ENCODE measurements around the gene RBM14. TPM values are rescaled to one million over a fixed set of nuclear protein-coding genes. Genes with fewer than 3 reads are reported as not detected.

The RBM14 gene, protein sequence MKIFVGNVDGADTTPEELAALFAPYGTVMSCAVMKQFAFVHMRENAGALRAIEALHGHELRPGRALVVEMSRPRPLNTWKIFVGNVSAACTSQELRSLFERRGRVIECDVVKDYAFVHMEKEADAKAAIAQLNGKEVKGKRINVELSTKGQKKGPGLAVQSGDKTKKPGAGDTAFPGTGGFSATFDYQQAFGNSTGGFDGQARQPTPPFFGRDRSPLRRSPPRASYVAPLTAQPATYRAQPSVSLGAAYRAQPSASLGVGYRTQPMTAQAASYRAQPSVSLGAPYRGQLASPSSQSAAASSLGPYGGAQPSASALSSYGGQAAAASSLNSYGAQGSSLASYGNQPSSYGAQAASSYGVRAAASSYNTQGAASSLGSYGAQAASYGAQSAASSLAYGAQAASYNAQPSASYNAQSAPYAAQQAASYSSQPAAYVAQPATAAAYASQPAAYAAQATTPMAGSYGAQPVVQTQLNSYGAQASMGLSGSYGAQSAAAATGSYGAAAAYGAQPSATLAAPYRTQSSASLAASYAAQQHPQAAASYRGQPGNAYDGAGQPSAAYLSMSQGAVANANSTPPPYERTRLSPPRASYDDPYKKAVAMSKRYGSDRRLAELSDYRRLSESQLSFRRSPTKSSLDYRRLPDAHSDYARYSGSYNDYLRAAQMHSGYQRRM
- total RNA-seq (2022; extraction: Qiagen RNA extraction), result 60.9 to 82.1 TPM (median 70.9 TPM) in 5 replicates

DNA sequence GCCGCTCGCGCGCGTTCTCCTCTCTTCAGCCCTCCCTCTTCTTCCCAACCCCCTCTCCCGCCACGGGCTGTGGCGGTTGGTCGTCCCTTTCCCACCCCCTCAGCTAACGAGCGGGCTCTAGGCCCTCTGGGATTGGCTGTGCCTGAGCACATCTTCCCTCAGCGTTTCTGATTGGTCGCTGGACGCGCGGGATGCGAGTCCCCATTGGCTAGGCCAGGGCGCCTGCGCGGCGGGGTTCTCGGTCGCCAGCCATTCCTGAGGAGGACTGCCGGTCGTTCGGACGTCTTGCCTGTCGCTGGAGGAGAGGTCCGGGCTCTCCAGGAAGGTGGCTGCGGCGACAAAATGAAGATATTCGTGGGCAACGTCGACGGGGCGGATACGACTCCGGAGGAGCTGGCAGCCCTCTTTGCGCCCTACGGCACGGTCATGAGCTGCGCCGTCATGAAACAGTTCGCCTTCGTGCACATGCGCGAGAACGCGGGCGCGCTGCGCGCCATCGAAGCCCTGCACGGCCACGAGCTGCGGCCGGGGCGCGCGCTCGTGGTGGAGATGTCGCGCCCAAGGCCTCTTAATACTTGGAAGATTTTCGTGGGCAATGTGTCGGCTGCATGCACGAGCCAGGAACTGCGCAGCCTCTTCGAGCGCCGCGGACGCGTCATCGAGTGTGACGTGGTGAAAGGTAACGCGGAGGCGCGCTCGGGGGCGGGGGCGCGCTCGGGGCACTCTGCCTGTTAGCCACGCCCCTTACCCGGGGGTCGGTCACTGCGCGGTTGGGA is at the start of gene RBM14:
TSS of gene RBM14 (plus strand) at position 252 of the 776 bp plus-strand sequence. CDS start at position 343, 91 bp downstream.

GRCh38 chr11:66568124-66568916 is 48.1 kb upstream of the RBM14 start, which contains the start of gene CTSF:
Gene CTSF (minus strand): TSS chr11:66568606. CDS start chr11:66568486, 120 bp downstream.

DNA sequence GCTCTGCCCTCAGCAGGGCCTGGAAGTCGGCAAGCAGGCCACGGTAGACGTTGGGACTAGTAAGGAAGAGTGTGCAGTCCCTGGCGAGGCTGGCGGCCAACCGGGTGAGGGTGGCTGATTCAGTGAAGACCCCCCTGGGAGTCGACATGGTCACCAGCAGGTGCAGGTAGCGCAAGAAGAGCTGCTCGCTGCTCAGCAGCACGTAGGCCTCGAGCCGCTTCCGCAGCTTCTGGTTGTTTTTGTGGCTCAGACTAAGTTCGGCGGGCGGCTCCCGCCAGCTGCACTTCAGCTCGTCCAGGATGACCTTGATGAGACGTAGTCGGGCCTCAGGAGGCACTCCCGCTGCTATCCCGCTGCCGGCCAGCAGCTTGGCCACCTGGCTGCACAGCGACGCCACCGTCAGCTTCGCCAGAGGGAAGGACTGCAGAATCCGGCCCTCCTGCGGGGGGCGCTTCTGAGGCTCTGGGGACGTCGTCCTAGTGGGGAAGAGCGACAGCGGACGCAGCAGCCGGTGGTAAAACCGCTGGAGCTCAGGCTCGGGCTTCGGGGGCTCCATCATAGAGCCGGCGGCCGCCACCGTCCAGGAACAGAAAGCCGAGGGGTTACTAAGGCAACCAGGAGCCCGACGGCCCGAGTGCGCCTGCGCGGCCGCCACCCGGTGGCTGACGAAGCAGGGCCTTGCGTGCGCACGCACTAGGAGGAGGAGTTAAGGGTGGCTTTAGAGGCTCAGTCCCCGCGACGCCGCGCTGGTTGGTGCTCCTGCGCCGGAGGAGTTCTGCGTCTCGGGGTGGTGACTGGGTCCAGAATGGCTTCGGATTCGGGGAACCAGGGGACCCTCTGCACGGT is 23.8 kb upstream of the RBM14 start, which contains the start of the genes CCDC87 and CCS:
TSS of gene CCDC87 (minus strand) at position 607 of the 846 bp plus-strand sequence. CDS start at position 559, 48 bp downstream.
TSS of gene CCS (plus strand) at position 729 of the 846 bp plus-strand sequence. CDS start at position 806, 77 bp downstream.

DNA sequence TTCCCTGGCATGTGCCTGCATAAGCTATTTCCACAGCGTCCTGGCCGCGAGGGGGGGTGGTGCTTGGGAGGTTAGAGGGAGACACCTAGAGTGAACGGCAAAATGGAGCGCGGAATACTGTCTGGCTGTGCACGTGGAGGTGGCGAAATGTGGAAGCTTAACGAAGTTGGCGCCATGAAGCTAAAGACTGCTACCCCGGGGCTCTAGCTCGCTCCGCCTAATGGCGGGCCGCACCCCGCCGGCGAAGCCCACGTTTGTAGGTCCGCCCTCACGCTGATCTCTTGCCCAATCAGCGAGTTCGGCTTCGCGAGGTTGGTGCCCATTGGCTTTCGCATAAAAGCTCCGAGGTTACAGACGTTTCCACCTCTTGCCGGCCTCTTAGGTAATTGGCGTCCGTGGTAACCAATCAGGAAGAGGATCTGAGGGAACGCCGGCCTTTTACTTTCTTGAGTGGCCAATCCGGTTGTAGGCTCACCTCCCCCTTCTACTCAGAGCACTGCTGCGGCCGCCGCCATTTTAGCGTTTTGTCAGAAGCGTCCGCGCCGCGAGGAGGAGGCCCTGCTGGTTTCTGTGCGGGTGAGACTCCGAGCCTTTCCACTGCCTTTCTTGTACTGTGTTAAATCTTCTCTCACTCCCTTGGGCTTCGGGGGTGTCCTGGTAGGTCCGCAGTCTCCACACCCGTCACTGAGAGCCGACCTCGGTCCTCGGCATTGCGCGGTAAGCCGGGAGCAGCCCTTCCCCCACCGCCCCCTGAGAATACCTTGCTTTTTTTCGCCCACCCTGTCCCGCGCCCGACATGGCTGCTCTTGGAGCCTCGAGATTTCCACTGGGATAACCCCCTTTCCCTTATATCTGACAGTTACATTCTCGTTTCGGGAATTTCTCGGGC is 22.0 kb downstream of the RBM14 start, which contains the start of gene RBM4:
TSS of gene RBM4 (plus strand) at position 527 of the 889 bp plus-strand sequence. CDS start 1,009 bp downstream, outside the sequence.

Other genes with a start within 250 kb of the RBM14 start
- 3.1 to 5.3 TPM (median 4.5 TPM) in 5 replicates for gene SLC29A2, start 244.9 kb upstream of the RBM14 start, total RNA-seq (2022; extraction: Qiagen RNA extraction)
- not detected in 5 replicates for gene NPAS4, start 195.6 kb upstream of the RBM14 start, total RNA-seq (2022; extraction: Qiagen RNA extraction)
- gene MRPL11, start 177.8 kb upstream of the RBM14 start, total RNA-seq (2022; extraction: Qiagen RNA extraction), result 91.9 to 118 TPM (median 107 TPM) in 5 replicates
- 4.0 to 6.8 TPM (median 5.9 TPM) in 5 replicates for gene PELI3, start 149.7 kb upstream of the RBM14 start, total RNA-seq (2022; extraction: Qiagen RNA extraction)
- gene DPP3, start 136.2 kb upstream of the RBM14 start, total RNA-seq (2022; extraction: Qiagen RNA extraction), result 50.3 to 58.1 TPM (median 55.8 TPM) in 5 replicates
- 8.3 to 10.7 TPM (median 9.6 TPM) in 5 replicates for gene BBS1, start 106.0 kb upstream of the RBM14 start, total RNA-seq (2022; extraction: Qiagen RNA extraction)
- gene ZDHHC24, start 70.6 kb upstream of the RBM14 start, total RNA-seq (2022; extraction: Qiagen RNA extraction), result 6.6 to 17.3 TPM (median 14.4 TPM) in 5 replicates
- gene ACTN3, start 69.7 kb upstream of the RBM14 start, total RNA-seq (2022; extraction: Qiagen RNA extraction), result 0.02 to 0.06 TPM in 2 of 5 replicates, not detected in the others
- 31.4 to 41.3 TPM (median 34.1 TPM) in 5 replicates for gene CTSF, start 48.0 kb upstream of the RBM14 start, total RNA-seq (2022; extraction: Qiagen RNA extraction)
- 0.54 to 0.72 TPM (median 0.57 TPM) in 5 replicates for gene CCDC87, start 23.6 kb upstream of the RBM14 start, total RNA-seq (2022; extraction: Qiagen RNA extraction)
- 25.6 to 32.3 TPM (median 31.2 TPM) in 5 replicates for gene CCS, start 23.4 kb upstream of the RBM14 start, total RNA-seq (2022; extraction: Qiagen RNA extraction)
- gene RBM4, start 22.1 kb downstream of the RBM14 start, total RNA-seq (2022; extraction: Qiagen RNA extraction), result 129 to 158 TPM (median 144 TPM) in 5 replicates
- gene RBM4B, start 61.3 kb downstream of the RBM14 start, total RNA-seq (2022; extraction: Qiagen RNA extraction), result 20.0 to 22.8 TPM (median 21.0 TPM) in 5 replicates
- gene SPTBN2, start 112.6 kb downstream of the RBM14 start, total RNA-seq (2022; extraction: Qiagen RNA extraction), result 9.4 to 11.7 TPM (median 10.1 TPM) in 5 replicates
- 34.5 to 52.2 TPM (median 49.8 TPM) in 5 replicates for gene RCE1, start 226.8 kb downstream of the RBM14 start, total RNA-seq (2022; extraction: Qiagen RNA extraction)
- 59.1 to 102 TPM (median 89.7 TPM) in 5 replicates for gene LRFN4, start 240.4 kb downstream of the RBM14 start, total RNA-seq (2022; extraction: Qiagen RNA extraction)